NCI-H82 (cell line): ENCODE results near the gene MYO18A.

Experiments used
- DNase-seq: peaks from one replicate; lab custom pipeline; 2025; lab: John Stamatoyannopoulos, UW

Gene MYO18A

GRCh38 chr17:29049541-29050145 lies 130.6 kb downstream of the MYO18A start:
- no peak for DNase-seq

DNA sequence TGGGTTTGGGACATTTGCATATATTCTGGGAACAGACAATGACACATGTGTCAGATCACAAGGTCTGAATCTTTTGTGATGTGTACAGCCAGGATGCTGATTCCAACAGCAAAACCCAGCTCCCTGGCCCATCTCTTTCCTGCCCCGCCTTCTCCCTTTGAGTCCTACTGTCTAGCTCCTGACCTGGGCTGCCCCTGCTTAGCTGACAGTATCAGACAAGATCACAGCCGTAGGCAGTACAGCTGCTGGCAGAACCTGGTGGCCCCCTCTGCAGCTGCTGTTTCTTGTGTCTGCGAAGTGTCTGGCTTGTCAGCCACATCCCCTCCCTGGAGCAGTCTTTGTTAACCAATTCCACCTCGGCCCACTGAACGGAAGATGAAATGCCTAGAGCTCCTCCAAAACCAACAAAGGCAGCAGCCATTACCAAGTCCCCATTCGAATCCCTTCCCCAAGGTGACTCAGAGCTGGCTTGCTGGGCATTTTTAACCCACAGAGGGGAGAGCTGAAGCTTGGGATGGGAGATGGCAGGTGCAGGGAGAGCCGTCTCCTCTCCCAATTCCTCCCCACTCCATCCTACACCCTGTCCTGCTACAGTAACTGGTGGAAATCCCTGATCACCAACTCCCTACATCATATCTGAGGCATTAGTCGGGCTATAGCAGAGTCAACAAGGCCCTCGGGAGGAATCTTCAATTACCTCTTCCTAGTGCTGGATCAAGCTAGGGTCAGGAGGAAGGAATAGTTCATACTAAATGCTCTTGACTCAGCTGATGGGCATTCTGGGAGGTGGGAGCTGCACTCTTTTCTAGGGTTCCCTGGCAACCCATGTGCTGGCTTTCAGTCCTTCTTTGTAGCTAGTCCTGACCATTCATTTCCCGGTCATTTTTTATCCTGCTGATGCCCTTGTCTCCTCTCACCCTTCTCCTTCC lies 131.5 kb downstream of the MYO18A start:
- DNase-seq, result peak; percentile 99

GRCh38 chr17:29046473-29046839 lies 133.7 kb downstream of the MYO18A start:
- DNase-seq, result peak; percentile 52

- DNase-seq, result no peak
These were observed 134.3 kb downstream of the MYO18A start for GRCh38 chr17:29045734-29046472.

GRCh38 chr17:29045026-29045425 lies 135.2 kb downstream of the MYO18A start:
- DNase-seq, result no peak

DNA sequence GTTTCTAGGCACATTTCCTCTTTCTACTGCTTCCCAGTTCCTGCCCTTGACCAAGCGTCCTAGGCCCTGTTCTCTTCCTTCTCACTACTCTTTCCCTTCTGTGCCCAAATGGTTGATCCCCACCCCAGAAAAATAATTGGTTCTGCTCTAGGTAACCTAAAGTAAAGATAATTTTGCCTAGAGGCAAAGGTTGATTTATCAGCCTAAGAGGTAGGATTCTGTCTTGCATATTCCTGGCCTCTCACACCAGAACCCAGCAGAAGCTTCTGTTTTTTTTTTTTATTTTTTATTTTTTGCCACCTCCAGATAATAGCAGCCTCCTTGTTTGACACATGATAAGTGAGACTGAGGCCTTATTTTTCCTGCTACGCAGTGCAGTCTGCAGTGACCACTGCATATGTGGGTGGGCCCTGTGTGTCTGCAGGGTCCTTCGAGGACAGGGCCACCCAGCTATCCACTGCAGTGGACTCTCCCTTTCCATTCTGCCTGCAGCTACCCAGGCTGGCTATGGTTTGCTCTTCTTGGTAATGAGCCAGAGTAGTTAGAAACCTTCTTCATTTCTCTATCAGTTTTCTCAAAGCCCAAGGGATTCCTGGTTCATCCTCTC lies 136.6 kb downstream of the MYO18A start:
- no peak for DNase-seq

GRCh38 chr17:29042679-29043538 lies 137.3 kb downstream of the MYO18A start, which contains the start of gene PIPOX:
TSS of gene PIPOX (plus strand) at chr17:29043141. CDS start at chr17:29043226, 85 bp downstream.
- DNase-seq, result peak; percentile 96

DNA sequence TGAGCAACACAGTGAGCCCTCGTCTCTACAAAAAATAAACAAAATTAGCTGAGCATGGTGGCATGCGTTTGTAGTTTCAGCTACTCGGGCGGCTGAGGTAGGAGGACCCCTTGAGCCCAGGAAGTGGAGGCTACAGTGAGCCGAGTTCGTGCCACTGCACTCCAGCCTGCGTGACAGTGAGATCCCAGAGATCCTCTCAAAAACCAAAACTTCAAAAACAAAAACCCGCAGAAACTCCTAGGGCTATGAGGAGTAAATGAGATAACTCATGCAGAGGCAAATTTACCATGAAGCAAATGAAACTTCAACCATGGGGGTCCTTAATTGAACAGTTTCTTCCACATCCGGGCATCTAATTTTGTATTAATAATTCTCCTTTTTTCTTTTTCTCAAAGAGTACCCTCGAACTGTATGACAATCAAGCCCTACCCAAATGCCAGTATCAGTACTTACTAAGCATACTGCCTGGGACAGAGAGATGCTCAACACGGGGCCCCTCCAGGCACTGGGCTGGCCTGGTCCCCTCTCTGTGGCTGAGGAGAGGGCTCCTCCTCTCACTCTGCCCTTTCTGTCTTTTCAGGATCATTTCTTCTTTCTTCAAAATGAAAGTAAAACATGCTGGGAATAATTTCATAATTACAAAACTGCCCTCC lies 138.0 kb downstream of the MYO18A start:
- DNase-seq, result no peak

DNA sequence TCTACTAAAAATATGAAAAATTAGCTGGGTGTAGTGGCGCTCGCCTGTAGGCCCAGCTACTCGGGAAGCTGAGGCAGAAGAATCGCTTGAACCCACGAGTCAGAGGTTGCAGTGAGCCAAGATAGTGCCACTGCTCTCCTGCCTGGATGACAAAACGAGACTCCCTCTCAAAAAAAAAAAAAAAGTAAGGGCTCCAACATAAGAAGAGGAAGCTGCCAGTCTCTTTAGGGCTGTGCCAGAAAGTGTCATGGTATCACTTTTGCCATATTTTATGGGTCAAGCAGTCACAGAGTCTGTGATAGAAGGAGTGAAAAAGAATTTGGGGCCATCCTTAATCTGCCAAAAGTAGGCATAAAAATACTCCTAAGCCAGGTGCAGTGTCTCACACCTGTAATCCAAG lies 138.6 kb downstream of the MYO18A start:
- no peak for DNase-seq

DNA sequence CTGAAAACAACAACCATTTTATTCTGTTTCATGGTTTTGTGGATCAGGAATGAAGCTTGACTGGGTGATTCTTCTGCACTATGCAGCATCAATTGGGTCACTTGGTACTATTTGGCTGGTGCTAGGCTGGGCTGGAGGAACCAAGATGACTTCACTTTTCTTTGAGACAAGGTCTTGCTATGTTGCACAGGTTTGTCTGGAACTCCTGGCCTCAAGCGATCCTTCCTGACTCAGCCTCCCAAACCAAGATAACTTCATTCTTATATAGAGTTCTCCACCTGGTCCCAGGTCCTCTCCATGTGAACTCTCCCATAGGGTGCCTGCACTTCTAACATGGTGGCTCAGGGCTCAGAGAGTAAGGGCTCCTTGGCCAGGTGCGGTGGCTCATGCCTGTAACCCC lies 139.1 kb downstream of the MYO18A start:
- no peak for DNase-seq

DNA sequence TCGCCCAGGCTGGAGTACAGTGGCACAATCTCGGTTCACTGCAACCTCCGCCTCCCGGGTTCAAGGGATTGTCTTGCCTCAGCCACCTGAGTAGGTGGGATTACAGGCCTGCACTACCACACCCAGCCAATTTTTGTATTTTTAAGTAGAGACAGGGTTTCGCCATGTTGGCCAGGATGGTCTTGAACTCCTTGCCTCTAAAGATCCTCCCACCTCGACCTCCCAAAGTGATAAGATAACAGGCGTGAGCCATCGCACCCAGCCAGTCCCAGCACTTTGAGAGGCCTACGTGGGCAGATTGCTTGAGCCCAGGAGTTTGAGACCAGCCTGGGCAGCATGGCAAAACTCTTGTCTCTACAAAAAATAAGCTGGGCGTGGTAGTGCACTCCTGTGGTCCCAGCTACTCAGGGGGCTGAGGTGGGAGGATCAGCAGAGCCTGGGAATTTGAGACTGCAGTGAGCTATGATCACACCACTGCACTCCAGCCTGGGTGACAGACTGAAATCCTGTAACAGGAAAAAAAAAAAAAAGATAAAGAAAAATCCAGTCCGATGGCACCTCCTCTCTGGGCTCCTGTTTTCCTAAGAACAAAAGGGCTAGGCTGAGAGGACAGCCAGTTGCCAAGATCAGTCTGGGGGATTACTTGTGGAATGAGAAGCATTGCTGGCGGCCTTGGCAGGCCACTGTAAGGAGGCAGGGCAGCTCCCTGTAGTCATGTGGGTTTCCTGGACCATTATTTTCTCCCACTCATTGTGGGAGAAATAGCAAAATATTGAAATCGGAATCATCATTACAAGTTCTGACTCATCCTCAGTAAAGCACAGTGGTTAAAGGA lies 140.2 kb downstream of the MYO18A start:
- peak; percentile 74 for DNase-seq

DNA sequence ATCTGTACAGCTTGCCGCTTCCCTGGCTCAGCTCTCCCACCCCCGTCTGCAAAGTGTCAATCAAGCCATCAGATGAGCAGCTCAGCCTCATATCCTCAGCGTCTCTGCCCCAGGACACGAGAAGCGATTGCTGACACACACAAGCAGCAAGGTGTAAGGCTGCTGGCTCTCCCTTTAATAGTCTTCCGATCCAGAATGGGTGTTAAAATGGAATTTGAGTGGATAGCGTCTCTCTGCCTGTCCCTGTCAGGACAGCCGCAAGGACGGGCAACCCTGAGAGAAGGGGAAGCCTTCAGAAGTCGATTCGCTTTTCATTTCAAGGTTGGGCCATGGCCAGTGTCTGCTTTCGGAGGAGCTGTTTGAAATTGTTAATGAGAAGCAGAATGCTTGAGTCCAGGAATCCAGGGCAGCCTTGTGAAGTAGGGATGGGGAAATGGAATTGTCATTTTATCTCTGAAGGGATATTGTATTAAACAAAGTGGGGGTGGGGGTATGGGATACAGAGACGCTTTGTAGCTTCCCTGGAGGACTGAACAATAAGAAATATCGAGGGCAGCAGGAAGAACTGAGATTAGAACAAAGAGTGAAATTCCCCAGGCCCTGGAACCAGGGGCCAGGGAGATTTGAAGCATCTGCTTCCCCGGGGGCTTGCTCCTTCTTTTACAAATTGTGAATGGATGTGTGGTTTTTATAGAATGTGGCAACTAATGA lies 142.0 kb downstream of the MYO18A start:
- DNase-seq, result peak; percentile 32

GRCh38 chr17:29037739-29038084 lies 142.5 kb downstream of the MYO18A start:
- DNase-seq, result no peak

DNA sequence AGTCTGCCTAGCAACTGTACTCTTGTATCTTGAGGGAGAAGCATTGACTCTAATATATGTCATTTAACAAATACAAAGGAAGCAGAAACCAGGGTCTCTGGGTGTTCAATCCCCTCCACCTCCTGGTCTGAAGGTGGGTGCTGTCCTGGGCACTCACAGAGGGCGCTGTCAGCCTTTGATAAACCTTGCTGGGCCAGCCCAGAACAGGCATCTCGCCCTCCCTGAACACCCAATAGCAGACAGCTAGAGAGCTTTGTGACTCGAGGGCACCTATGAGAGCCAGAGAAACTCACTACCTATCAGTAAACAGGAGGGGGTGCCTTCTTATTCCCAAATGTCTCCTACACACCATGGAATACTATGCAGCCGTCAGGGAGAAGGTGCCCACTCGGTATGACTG lies 143.6 kb downstream of the MYO18A start:
- peak; percentile 50 for DNase-seq

GRCh38 chr17:29034510-29034909 lies 145.7 kb downstream of the MYO18A start:
- DNase-seq, result no peak

DNA sequence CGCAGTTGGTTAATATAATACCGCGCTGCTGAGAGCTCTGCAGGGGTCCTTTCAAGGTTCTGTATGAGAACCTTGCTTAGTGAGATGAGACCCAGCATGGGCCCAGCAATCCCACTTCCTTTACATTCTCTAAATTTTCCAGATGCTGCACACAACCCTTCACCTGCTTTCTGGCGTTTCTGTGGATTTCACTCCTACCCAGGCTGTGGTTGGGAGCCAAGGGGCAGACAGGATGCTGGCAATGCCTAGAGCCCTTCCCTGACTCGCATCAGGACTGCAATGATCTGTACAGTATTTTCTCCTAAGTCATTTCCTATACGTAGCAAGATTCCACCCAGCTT lies 147.4 kb downstream of the MYO18A start:
- no peak for DNase-seq

DNA sequence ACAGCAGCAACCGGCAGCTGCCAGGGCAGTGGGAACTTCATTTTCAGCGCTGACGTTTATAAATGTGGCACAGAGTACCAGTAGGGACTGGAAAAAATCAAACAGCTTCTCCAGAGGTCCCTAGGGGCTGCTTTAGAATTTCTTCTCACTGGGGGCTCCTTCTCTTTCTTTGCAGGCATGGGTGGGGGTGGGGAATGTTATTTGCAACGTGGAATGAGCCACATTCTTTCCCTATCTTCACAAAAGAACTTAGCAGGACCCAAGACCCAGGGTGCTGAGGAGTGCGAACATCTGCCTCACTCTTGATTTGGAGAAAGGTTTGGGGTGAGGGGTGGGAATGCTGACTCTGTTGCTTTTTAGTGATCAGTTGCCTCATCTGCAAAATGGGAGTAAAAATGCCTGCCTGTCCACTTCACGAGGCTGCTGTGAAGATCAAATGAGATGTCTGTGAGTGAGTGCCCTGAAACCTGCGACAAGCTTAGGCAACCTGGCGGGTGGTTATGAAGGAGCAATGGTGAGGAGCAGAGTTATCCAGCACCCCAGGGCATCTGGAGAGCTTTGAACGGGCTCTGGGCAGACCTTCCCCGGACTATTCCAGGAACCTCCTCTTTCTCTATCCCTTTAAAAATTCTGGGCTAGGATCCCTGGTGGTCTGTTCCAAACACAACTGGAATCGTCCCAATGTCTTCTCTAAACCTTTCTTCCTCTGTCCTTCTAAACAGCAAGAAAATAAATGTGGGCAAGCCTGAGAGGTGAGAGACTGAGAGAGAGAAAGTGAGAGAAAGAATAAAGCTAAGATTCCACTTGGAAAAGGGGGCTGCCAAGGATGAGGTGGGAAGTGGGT lies 148.0 kb downstream of the MYO18A start:
- DNase-seq, result no peak

- no peak for DNase-seq
These were observed 148.7 kb downstream of the MYO18A start for GRCh38 chr17:29031488-29031887.
